ENCODE results near the gene SUPT6H. TPM values are rescaled to one million over a fixed set of nuclear protein-coding genes. Genes with fewer than 3 reads are reported as not detected.

SUPT6H gene
- polyA plus RNA-seq, 1 donor from 2014 or later = 19.0 TPM

DNA sequence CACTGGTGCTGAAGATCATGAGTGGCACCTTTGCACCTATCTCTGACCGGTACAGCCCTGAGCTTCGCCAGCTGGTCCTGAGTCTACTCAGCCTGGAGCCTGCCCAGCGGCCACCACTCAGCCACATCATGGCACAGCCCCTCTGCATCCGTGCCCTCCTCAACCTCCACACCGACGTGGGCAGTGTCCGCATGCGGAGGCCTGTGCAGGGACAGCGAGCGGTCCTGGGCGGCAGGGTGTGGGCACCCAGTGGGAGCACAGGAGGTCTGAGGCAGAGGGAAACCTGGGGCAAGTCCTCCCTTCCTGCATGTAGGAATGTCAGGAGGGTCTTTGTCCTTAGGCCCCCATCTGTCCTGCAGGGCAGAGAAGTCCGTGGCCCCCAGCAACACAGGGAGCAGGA, 75.3 kb downstream of the SUPT6H start:
- no peak for TF ChIP-seq RAD21 (conservative IDR thresholded peaks at IDR 0.05)
- TF ChIP-seq POLR2AphosphoS5 (IDR thresholded peaks at IDR 0.05) = no peak
- TF ChIP-seq SMC3 (conservative IDR thresholded peaks at IDR 0.05; ENCODE audit: poor library complexity) = no peak
- TF ChIP-seq, protein P1, sequence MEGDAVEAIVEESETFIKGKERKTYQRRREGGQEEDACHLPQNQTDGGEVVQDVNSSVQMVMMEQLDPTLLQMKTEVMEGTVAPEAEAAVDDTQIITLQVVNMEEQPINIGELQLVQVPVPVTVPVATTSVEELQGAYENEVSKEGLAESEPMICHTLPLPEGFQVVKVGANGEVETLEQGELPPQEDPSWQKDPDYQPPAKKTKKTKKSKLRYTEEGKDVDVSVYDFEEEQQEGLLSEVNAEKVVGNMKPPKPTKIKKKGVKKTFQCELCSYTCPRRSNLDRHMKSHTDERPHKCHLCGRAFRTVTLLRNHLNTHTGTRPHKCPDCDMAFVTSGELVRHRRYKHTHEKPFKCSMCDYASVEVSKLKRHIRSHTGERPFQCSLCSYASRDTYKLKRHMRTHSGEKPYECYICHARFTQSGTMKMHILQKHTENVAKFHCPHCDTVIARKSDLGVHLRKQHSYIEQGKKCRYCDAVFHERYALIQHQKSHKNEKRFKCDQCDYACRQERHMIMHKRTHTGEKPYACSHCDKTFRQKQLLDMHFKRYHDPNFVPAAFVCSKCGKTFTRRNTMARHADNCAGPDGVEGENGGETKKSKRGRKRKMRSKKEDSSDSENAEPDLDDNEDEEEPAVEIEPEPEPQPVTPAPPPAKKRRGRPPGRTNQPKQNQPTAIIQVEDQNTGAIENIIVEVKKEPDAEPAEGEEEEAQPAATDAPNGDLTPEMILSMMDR (IDR thresholded peaks at IDR 0.05; ENCODE audit: poor library complexity, severe bottlenecking) = no peak
- TF ChIP-seq EP300 (conservative IDR thresholded peaks at IDR 0.05; ENCODE audit: poor library complexity, severe bottlenecking) = no peak
- TF ChIP-seq EZH2 (IDR thresholded peaks at IDR 0.05; ENCODE audit: borderline replicate concordance, insufficient read depth, low read length, poor library complexity, severe bottlenecking) = no peak
- Histone ChIP-seq H3K9ac (ENCODE audit: low read length) (no peak overlapping the region), H2AFZ (ENCODE audit: low read depth, low read length) (no peak overlapping the region), H3K27ac (ENCODE audit: low read length) (no peak overlapping the region), H3K36me3 (ENCODE audit: insufficient read depth, low read length) (no peaks in the 10 kb centered on the region), H3K4me3 (ENCODE audit: low read length) (no peak overlapping the region), H3K27me3 (ENCODE audit: insufficient read depth, low read depth, low read length) (no peaks in the 10 kb centered on the region), H3K4me2 (ENCODE audit: low read length) (no peak overlapping the region), H3F3A (ENCODE audit: insufficient read depth, low read length, poor library complexity, severe bottlenecking) (no peaks in the 10 kb centered on the region), H3K79me2 (replicated peaks; ENCODE audit: insufficient read depth, low read length) (no peaks in the 10 kb centered on the region), H3K9me3 (ENCODE audit: low read length) (no peaks in the 10 kb centered on the region), H4K20me1 (ENCODE audit: insufficient read depth) (no peaks in the 10 kb centered on the region), H3K9me2 (ENCODE audit: insufficient read depth, low read length) (no peaks in the 10 kb centered on the region)

DNA sequence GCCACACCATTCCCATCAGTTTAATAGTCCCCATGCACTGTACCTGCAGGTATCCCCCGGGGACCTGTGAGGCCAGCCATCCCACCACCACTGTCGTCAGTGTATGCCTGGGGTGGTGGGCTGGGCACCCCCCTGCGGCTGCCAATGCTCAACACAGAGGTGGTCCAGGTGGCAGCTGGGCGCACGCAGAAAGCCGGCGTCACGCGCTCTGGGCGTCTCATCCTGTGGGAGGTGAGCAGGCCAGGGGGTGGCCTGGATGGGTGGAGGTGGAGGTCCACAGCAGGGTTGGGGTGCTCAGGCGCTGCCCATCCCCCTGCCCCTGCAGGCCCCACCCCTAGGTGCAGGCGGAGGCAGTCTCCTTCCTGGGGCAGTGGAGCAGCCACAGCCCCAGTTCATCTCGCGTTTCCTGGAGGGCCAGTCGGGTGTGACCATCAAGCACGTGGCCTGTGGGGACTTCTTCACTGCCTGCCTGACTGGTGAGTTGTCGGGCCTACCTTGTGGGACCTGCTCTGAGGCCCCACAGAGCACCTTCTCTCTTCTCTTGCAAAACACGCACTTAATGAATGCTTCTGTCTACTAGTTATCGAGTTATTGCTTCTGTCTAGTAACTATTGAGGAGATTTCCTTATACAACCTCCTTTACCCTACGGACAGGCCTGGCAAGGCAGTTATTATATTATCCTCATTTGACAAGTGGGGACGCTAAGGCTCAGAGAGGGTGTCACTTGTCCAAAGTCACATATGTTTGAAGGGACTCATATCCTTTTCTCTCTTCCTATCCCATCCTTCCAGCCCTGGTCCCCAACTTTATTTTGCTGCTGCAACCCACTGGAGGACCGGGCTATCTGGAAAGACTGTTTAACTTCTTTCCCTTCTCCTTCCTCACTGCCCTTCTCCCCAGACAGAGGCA, 76.0 kb downstream of the SUPT6H start:
- no peaks in the 10 kb centered on the region for H3K9me3 ChIP-seq (ENCODE audit: low read length)
- no peak overlapping the region for H3K4me3 ChIP-seq (ENCODE audit: low read length)
- no peaks in the 10 kb centered on the region for H3F3A ChIP-seq (ENCODE audit: insufficient read depth, low read length, poor library complexity, severe bottlenecking)
- H3K9me2 ChIP-seq (ENCODE audit: insufficient read depth, low read length) = no peaks in the 10 kb centered on the region
- no peaks in the 10 kb centered on the region for H3K27me3 ChIP-seq (ENCODE audit: insufficient read depth, low read depth, low read length)
- H3K36me3 ChIP-seq (ENCODE audit: insufficient read depth, low read length) = no peaks in the 10 kb centered on the region
- H3K9ac ChIP-seq (ENCODE audit: low read length) = no peak overlapping the region
- H2AFZ ChIP-seq (ENCODE audit: low read depth, low read length) = no peak overlapping the region
- no peak overlapping the region for H3K27ac ChIP-seq (ENCODE audit: low read length)
- TF ChIP-seq EZH2 (IDR thresholded peaks at IDR 0.05; ENCODE audit: borderline replicate concordance, insufficient read depth, low read length, poor library complexity, severe bottlenecking) (no peak), TAF1 (IDR thresholded peaks at IDR 0.05; ENCODE audit: low read depth) (no peak), EP300 (conservative IDR thresholded peaks at IDR 0.05; ENCODE audit: poor library complexity, severe bottlenecking) (no peak), POLR2AphosphoS5 (IDR thresholded peaks at IDR 0.05) (no peak), RAD21 (conservative IDR thresholded peaks at IDR 0.05) (no peak), MXI1 (conservative IDR thresholded peaks at IDR 0.05; ENCODE audit: poor library complexity, severe bottlenecking) (no peak), REST (IDR thresholded peaks at IDR 0.05; ENCODE audit: borderline replicate concordance) (no peak), SMC3 (conservative IDR thresholded peaks at IDR 0.05; ENCODE audit: poor library complexity) (no peak)
- TF ChIP-seq, protein P1 (IDR thresholded peaks at IDR 0.05; ENCODE audit: poor library complexity, severe bottlenecking) = no peak
- no peaks in the 10 kb centered on the region for H4K20me1 ChIP-seq (ENCODE audit: insufficient read depth)
- H3K4me2 ChIP-seq (ENCODE audit: low read length) = no peak overlapping the region
- H3K79me2 ChIP-seq (replicated peaks; ENCODE audit: insufficient read depth, low read length) = no peaks in the 10 kb centered on the region
